HEK293 (cell line): Measurements from ENCODE around the gene SPNS2.

ENCODE experiments used
- ZNF121 ChIP-seq: fragments of 450-650 bp; formaldehyde crosslinking; IDR thresholded peaks from 2 replicates; pipeline ENCODE4 v1.5.1; 2016; ENCODE audit warnings: missing biosample characterization, missing genetic modification characterization
- ZNF2 ChIP-seq: fragments of 450-650 bp; formaldehyde crosslinking; IDR thresholded peaks from 2 replicates; pipeline ENCODE4 v1.5.1; 2016; ENCODE audit warnings: missing biosample characterization, missing genetic modification characterization
- TF ChIP-seq, protein P1 (sequence below): fragments of 450-650 bp; formaldehyde crosslinking; IDR thresholded peaks from 2 replicates; pipeline ENCODE4 v1.5.1; 2016; ENCODE audit warnings: missing biosample characterization, missing genetic modification characterization
- TF ChIP-seq, protein P2 (sequence below): fragments of 450-650 bp; IDR thresholded peaks from 2 replicates; pipeline ENCODE4 v1.5.1; 2018; ENCODE audit warnings: missing biosample characterization, mild to moderate bottlenecking, missing genetic modification characterization
- TF ChIP-seq, protein P3 (sequence below): fragments of 450-650 bp; formaldehyde crosslinking; IDR thresholded peaks from 2 replicates; pipeline ENCODE4 v1.5.1; 2016; ENCODE audit warnings: missing biosample characterization, missing genetic modification characterization
- TF ChIP-seq, protein P4 (sequence below): fragments of 450-650 bp; formaldehyde crosslinking; conservative IDR thresholded peaks from 2 replicates; pipeline ENCODE4 v1.5.1; 2016; ENCODE audit warnings: low read depth, missing biosample characterization, missing genetic modification characterization
- TF ChIP-seq, protein P5 (sequence below): fragments of 450-650 bp; formaldehyde crosslinking; IDR thresholded peaks from 2 replicates; pipeline ENCODE4 v1.5.1; 2016; ENCODE audit warnings: missing biosample characterization, missing genetic modification characterization

DNA sequence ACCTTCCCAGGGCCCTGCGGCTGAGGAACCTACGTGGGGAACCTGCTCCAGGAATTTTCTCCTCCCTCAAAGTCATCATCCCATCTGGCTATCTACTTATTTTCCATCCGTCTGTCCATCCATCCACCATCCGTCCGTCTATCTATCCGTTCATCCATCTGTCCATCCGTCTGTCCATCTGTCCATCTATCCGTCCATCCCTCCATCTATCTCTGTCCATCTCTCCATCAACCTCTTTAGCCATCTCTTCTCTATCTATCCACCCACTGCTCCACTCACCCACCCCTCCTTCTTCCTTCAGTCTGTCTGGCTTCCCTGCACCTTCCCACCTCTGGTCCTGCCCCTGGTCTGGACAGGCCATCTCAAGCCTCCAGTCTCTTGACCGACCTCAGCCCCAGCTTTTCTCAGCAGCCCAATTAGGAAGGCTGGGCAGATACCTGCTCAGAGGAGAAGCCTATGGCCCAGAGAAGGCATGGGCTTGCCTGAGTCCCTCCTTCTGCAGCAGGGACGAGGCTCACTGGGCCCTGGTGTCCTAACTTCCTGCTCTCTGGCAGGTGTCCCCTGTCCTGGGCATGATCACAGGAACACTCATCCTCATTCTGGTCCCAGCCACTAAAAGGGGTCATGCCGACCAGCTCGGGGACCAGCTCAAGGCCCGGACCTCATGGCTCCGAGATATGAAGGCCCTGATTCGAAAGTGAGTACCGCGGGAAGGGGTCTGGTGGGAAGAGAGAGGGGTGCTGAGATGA lies 33.5 kb downstream of the SPNS2 start:
- TF ChIP-seq, protein P1, sequence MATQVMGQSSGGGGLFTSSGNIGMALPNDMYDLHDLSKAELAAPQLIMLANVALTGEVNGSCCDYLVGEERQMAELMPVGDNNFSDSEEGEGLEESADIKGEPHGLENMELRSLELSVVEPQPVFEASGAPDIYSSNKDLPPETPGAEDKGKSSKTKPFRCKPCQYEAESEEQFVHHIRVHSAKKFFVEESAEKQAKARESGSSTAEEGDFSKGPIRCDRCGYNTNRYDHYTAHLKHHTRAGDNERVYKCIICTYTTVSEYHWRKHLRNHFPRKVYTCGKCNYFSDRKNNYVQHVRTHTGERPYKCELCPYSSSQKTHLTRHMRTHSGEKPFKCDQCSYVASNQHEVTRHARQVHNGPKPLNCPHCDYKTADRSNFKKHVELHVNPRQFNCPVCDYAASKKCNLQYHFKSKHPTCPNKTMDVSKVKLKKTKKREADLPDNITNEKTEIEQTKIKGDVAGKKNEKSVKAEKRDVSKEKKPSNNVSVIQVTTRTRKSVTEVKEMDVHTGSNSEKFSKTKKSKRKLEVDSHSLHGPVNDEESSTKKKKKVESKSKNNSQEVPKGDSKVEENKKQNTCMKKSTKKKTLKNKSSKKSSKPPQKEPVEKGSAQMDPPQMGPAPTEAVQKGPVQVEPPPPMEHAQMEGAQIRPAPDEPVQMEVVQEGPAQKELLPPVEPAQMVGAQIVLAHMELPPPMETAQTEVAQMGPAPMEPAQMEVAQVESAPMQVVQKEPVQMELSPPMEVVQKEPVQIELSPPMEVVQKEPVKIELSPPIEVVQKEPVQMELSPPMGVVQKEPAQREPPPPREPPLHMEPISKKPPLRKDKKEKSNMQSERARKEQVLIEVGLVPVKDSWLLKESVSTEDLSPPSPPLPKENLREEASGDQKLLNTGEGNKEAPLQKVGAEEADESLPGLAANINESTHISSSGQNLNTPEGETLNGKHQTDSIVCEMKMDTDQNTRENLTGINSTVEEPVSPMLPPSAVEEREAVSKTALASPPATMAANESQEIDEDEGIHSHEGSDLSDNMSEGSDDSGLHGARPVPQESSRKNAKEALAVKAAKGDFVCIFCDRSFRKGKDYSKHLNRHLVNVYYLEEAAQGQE = no peak
- TF ChIP-seq, protein P2, sequence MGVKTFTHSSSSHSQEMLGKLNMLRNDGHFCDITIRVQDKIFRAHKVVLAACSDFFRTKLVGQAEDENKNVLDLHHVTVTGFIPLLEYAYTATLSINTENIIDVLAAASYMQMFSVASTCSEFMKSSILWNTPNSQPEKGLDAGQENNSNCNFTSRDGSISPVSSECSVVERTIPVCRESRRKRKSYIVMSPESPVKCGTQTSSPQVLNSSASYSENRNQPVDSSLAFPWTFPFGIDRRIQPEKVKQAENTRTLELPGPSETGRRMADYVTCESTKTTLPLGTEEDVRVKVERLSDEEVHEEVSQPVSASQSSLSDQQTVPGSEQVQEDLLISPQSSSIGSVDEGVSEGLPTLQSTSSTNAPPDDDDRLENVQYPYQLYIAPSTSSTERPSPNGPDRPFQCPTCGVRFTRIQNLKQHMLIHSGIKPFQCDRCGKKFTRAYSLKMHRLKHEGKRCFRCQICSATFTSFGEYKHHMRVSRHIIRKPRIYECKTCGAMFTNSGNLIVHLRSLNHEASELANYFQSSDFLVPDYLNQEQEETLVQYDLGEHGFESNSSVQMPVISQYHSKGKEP (tag by site-specific recombination) = no peak
- TF ChIP-seq, protein P3, sequence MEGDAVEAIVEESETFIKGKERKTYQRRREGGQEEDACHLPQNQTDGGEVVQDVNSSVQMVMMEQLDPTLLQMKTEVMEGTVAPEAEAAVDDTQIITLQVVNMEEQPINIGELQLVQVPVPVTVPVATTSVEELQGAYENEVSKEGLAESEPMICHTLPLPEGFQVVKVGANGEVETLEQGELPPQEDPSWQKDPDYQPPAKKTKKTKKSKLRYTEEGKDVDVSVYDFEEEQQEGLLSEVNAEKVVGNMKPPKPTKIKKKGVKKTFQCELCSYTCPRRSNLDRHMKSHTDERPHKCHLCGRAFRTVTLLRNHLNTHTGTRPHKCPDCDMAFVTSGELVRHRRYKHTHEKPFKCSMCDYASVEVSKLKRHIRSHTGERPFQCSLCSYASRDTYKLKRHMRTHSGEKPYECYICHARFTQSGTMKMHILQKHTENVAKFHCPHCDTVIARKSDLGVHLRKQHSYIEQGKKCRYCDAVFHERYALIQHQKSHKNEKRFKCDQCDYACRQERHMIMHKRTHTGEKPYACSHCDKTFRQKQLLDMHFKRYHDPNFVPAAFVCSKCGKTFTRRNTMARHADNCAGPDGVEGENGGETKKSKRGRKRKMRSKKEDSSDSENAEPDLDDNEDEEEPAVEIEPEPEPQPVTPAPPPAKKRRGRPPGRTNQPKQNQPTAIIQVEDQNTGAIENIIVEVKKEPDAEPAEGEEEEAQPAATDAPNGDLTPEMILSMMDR = no peak
- TF ChIP-seq ZNF2 (tag by site-specific recombination) (no peak), ZNF121 (tag by site-specific recombination) (no peak)
- TF ChIP-seq, protein P4, sequence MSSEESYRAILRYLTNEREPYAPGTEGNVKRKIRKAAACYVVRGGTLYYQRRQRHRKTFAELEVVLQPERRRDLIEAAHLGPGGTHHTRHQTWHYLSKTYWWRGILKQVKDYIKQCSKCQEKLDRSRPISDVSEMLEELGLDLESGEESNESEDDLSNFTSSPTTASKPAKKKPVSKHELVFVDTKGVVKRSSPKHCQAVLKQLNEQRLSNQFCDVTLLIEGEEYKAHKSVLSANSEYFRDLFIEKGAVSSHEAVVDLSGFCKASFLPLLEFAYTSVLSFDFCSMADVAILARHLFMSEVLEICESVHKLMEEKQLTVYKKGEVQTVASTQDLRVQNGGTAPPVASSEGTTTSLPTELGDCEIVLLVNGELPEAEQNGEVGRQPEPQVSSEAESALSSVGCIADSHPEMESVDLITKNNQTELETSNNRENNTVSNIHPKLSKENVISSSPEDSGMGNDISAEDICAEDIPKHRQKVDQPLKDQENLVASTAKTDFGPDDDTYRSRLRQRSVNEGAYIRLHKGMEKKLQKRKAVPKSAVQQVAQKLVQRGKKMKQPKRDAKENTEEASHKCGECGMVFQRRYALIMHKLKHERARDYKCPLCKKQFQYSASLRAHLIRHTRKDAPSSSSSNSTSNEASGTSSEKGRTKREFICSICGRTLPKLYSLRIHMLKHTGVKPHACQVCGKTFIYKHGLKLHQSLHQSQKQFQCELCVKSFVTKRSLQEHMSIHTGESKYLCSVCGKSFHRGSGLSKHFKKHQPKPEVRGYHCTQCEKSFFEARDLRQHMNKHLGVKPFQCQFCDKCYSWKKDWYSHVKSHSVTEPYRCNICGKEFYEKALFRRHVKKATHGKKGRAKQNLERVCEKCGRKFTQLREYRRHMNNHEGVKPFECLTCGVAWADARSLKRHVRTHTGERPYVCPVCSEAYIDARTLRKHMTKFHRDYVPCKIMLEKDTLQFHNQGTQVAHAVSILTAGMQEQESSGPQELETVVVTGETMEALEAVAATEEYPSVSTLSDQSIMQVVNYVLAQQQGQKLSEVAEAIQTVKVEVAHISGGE (tag by site-specific recombination) = no peak
- TF ChIP-seq, protein P5, sequence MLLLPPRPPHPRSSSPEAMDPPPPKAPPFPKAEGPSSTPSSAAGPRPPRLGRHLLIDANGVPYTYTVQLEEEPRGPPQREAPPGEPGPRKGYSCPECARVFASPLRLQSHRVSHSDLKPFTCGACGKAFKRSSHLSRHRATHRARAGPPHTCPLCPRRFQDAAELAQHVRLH = no peak
